SK-N-SH (cell line): ENCODE data around the gene COBL.

Experiments used
- CTCF ChIP-seq: fragments of 200-600 bp; sonication (generic); IDR thresholded peaks from 2 replicates; pipeline ENCODE4 v1.6.1; 2017; ENCODE audit warnings: antibody characterized with exemption, mild to moderate bottlenecking, moderate library complexity
- EP300 ChIP-seq, 2 experiments: IDR thresholded peaks; 2 replicates each; pipeline versions ENCODE4 v1.4.0 to v1.6.1; 2012; ENCODE audit warnings: borderline replicate concordance in 1 of 2, low read depth in 1 of 2, low read length in 1 of 2
- FOXM1 ChIP-seq: IDR thresholded peaks from 2 replicates; pipeline ENCODE4 v1.4.0; 2012; ENCODE audit warnings: low read depth, mild to moderate bottlenecking
- NFIC ChIP-seq: IDR thresholded peaks from 2 replicates; pipeline ENCODE4 v1.4.0; 2012; ENCODE audit warnings: borderline replicate concordance
- POLR2AphosphoS5 ChIP-seq: IDR thresholded peaks from 2 replicates; pipeline ENCODE4 v1.6.1; 2012; ENCODE audit warnings: low read depth, low read length
- RFX5 ChIP-seq: IDR thresholded peaks from 2 replicates; pipeline ENCODE4 v1.6.1; 2012; ENCODE audit warnings: mild to moderate bottlenecking, improper control_type of control experiment, low read length
- SIN3A ChIP-seq: IDR thresholded peaks from 2 replicates; pipeline ENCODE4 v1.6.1; 2012; ENCODE audit warnings: low read depth, mild to moderate bottlenecking, low read length, moderate library complexity, borderline replicate concordance

- TF ChIP-seq SIN3A (no peak), CTCF (no peak), EP300 (IDR thresholded peaks at IDR 0.05; ENCODE audit: borderline replicate concordance in 1 of 2, low read depth in 1 of 2, low read length in 1 of 2) (no peak), POLR2AphosphoS5 (no peak), NFIC (no peak), FOXM1 (no peak), RFX5 (no peak)
These were observed 102.5 kb downstream of the COBL start for GRCh38 chr7:51214098-51214497.
